K562 (cell line): ENCODE measurements around the gene BMP8B. TPM values are rescaled to one million over a fixed set of nuclear protein-coding genes. Genes with fewer than 3 reads are reported as not detected.

Experiments used
- ATAC-seq: fragments of 200-7000 bp; cut with Tn5 transposase; 3 replicates; pipeline ENCODE4 v1.9.1; 2020; ENCODE audit warnings: moderate library complexity
- BruUV-seq: library from RNA; stranded (reverse); fragments of 400-500 nt; replicated peaks from 2 replicates; lab custom pipeline; 2021; lab: Mats Ljungman, UMichigan
- CTCF ChIA-PET: fragments of 300-600 bp; formaldehyde crosslinking; extraction: SDS; loops from one replicate; lab custom pipeline; 2021; ENCODE audit warnings: low intra/inter-chr PET ratio; lab: Yijun Ruan, JAX
- POLR2A ChIA-PET: fragments of 300-600, 350-650 bp; sonication (Branson Sonifier 250); formaldehyde crosslinking; extraction: SDS; loops from one replicate; lab custom pipeline; 2021; ENCODE audit warnings: antibody characterized with exemption, inconsistent platforms; lab: Yijun Ruan, JAX
- DNase-seq, 4 experiments: peaks; one replicate each; pipeline versions ENCODE4 v3.0.0 to v3.0.0-alpha.2; 2011 to 2018; ENCODE audit warnings: low spot score in 3 of 4, mixed read lengths in 3 of 4; ENCODE audit errors: extremely low read depth in 1 of 4
- FAIRE-seq: peaks from 2 replicates; lab custom pipeline; 2011; peaks lifted over from hg19 to GRCh38; lab: Jason Lieb, UNC
- H2AFZ ChIP-seq: 2 replicates; pipeline ENCODE4 v1.6.0; 2011; ENCODE audit warnings: low read depth, low read length, control low read depth, inconsistent platforms
- H3K27ac ChIP-seq: fragments of 200-600 bp; 3 replicates; pipeline ENCODE4 v1.8.0; 2011; ENCODE audit warnings: low read depth, mild to moderate bottlenecking, control low read depth, inconsistent platforms, low read length, moderate library complexity, mixed read lengths; ENCODE audit errors: extremely low read depth
- H3K27me3 ChIP-seq, 2 experiments: fragments of 300-600 bp in 1 of 2; 2 replicates in 1 of 2; 3 replicates in 1 of 2; pipeline versions ENCODE4 v1.6.0 to v1.8.0; 2011; ENCODE audit warnings: inconsistent platforms in 2 of 2, low read length in 2 of 2, mild to moderate bottlenecking in 1 of 2, mixed read lengths in 1 of 2, moderate library complexity in 1 of 2; ENCODE audit not compliant: control insufficient read depth in 2 of 2, insufficient read depth in 2 of 2
- H3K36me3 ChIP-seq: fragments of 300-600 bp; 3 replicates; pipeline ENCODE4 v1.8.0; 2011; ENCODE audit warnings: mild to moderate bottlenecking, low read length, inconsistent platforms; ENCODE audit not compliant: control insufficient read depth, insufficient read depth
- H3K4me1 ChIP-seq, 2 experiments: fragments of 200-600 bp in 1 of 2; replicated peaks in 1 of 2; 2 replicates in 1 of 2; 3 replicates in 1 of 2; pipeline versions ENCODE4 v1.5.1 to v1.8.0; 2011; ENCODE audit warnings: inconsistent platforms in 2 of 2, low read length in 2 of 2, mild to moderate bottlenecking in 1 of 2, mixed read lengths in 1 of 2, moderate library complexity in 1 of 2; ENCODE audit not compliant: control insufficient read depth in 2 of 2, insufficient read depth in 2 of 2
- H3K4me2 ChIP-seq: 2 replicates; pipeline ENCODE4 v1.6.1; 2011; ENCODE audit warnings: low read length, control low read depth, inconsistent platforms, mixed read lengths; ENCODE audit not compliant: insufficient read depth
- H3K4me3 ChIP-seq: fragments of 200-600 bp; sonication (generic), shearing (Covaris generic); 2 replicates; pipeline ENCODE4 v1.5.1; 2016; ENCODE audit warnings: control low read depth, inconsistent platforms
- H3K79me2 ChIP-seq: fragments of 200-600 bp; 3 replicates; pipeline ENCODE4 v1.8.0; 2011; ENCODE audit warnings: low read length, inconsistent platforms; ENCODE audit not compliant: control insufficient read depth, insufficient read depth
- H3K9ac ChIP-seq, 2 experiments: 2 replicates each; pipeline versions ENCODE4 v1.6.0 to v1.6.1; 2011; ENCODE audit warnings: low read depth in 2 of 2, low read length in 2 of 2, control low read depth in 1 of 2, inconsistent platforms in 1 of 2, mild to moderate bottlenecking in 1 of 2, mixed read lengths in 1 of 2; ENCODE audit not compliant: insufficient read depth in 1 of 2
- H3K9me1 ChIP-seq: one replicate; pipeline ENCODE4 v1.6.0; 2011; ENCODE audit warnings: inconsistent platforms, mild to moderate bottlenecking, low read length, moderate library complexity; ENCODE audit not compliant: control insufficient read depth, insufficient read depth
- H3K9me3 ChIP-seq: replicated peaks from 2 replicates; pipeline ENCODE4 v1.5.1; 2011; ENCODE audit warnings: low read depth, low read length, inconsistent platforms; ENCODE audit not compliant: control insufficient read depth, insufficient read depth
- H4K20me1 ChIP-seq: replicated peaks from 2 replicates; pipeline ENCODE4 v1.6.1; 2011; ENCODE audit warnings: low read length, inconsistent platforms, mixed read lengths; ENCODE audit not compliant: control insufficient read depth, insufficient read depth
- ATF7 ChIP-seq: fragments of 450-650 bp; IDR thresholded peaks from 2 replicates; pipeline ENCODE4 v1.7.1; 2014; ENCODE audit warnings: mild to moderate bottlenecking, moderate library complexity
- CREM ChIP-seq: IDR thresholded peaks from 2 replicates; pipeline ENCODE4 v1.6.1; 2014; ENCODE audit warnings: antibody characterized with exemption, low read depth
- E2F3 ChIP-seq: fragments of 250-450 bp; sonication (Bioruptor Pico); IDR thresholded peaks from 2 replicates; pipeline ENCODE4 v1.4.0; 2020; ENCODE audit warnings: mild to moderate bottlenecking
- ELF1 ChIP-seq: fragments of 200-800 bp; sonication (Bioruptor generic); IDR thresholded peaks from 2 replicates; pipeline ENCODE4 v1.6.1; 2016; ENCODE audit warnings: missing genetic modification characterization, missing compliant biosample characterization
- PYGO2 ChIP-seq: fragments of 450-650 bp; IDR thresholded peaks from 2 replicates; pipeline ENCODE4 v1.6.1; 2016; ENCODE audit warnings: mild to moderate bottlenecking, missing genetic modification characterization, moderate library complexity, missing compliant biosample characterization
- SMAD1 ChIP-seq: fragments of 150-350 bp; IDR thresholded peaks from 2 replicates; pipeline ENCODE4 v1.6.1; 2014; ENCODE audit warnings: low read length, low read depth; ENCODE audit not compliant: partially characterized antibody
- ZBTB2 ChIP-seq: fragments of 450-650 bp; IDR thresholded peaks from 2 replicates; pipeline ENCODE4 v1.6.1; 2016; ENCODE audit warnings: antibody characterized with exemption
- ZFX ChIP-seq: sonication (generic); formaldehyde crosslinking; IDR thresholded peaks from 2 replicates; pipeline ENCODE4 v1.8.0; 2022; ENCODE audit warnings: mild to moderate bottlenecking, missing genetic modification reagents, moderate library complexity
- ZNF589 ChIP-seq: fragments of 200-800 bp; sonication (Bioruptor generic); IDR thresholded peaks from 2 replicates; pipeline ENCODE4 v1.6.1; 2016; ENCODE audit warnings: low read depth, missing genetic modification characterization, missing compliant biosample characterization
- WGBS: fragments of 100-300 bp; shearing (Covaris generic); methylation state at CpG from one replicate; pipeline ENCODE4 v1.1.6; 2016; ENCODE audit warnings: low coverage, mixed read lengths; ENCODE audit not compliant: insufficient coverage; ENCODE audit errors: missing lambda C conversion rate; 5-methylcytosine and 5-hydroxymethylcytosine counted together
- in situ Hi-C: fragments of 300-500 bp; cut with MboI; formaldehyde crosslinking; loops from 4 replicates; pipeline ENCODE4 v1.15.0; 2018; ENCODE audit warnings: inconsistent platforms, mixed read lengths
- intact Hi-C: fragments of 100-400 bp; cut with micrococcal nuclease; formaldehyde crosslinking; loops from 2 replicates; pipeline ENCODE4 v1.14.2; 2022
- polyA plus RNA-seq, 8 experiments: library from polyadenylated mRNA; depleted of rRNA in 4 of 8; stranded (reverse) in 5 of 8; unstranded in 3 of 8; fragments of >200 nt; fragmentation: Nextera tagmentation in 2 of 8; fragmentation: Illumina TruSeq in 1 of 8; extraction: Ambion mirVana in 2 of 8; extraction: Trizol in 1 of 8; gene quantifications; 2 replicates each; pipeline versions ENCODE4 v1.2.1 to v1.2.3, GENCODE V29; 2011 to 2014; ENCODE audit warnings: inconsistent platforms in 1 of 8, missing spikeins in 1 of 8
- total RNA-seq, 7 experiments: library from RNA; depleted of rRNA in 6 of 7; stranded (reverse); fragments of >200 nt in 6 of 7; fragmentation: Illumina TruSeq in 2 of 7; extraction: Trizol in 2 of 7; gene quantifications; 2 replicates each; pipeline versions ENCODE4 v1.2.1 to v1.2.3, GENCODE V29; 2011 to 2021; ENCODE audit warnings: low replicate concordance in 1 of 7
- TF ChIP-seq, protein P1 (sequence below): sonication (generic); formaldehyde crosslinking; IDR thresholded peaks from 2 replicates; pipeline ENCODE4 v1.8.0; 2022; ENCODE audit warnings: mild to moderate bottlenecking, missing genetic modification reagents
- TF ChIP-seq, protein P2 (sequence below): fragments of 450-650 bp; IDR thresholded peaks from 2 replicates; pipeline ENCODE4 v1.6.1; 2017; ENCODE audit warnings: antibody characterized with exemption, mild to moderate bottlenecking
- TF ChIP-seq, protein P3 (sequence below): fragments of 250-450 bp; sonication (Bioruptor Pico); IDR thresholded peaks from 2 replicates; pipeline ENCODE4 v1.9.0; 2021; ENCODE audit warnings: mild to moderate bottlenecking, inconsistent platforms

BMP8B gene
- total and polyA plus RNA-seq, 9 of the 15 experiments (the other 6 are each of a cell fraction or from before 2014, with no cell fraction given), result 0.03 to 0.33 (median 0.14) TPM

DNA sequence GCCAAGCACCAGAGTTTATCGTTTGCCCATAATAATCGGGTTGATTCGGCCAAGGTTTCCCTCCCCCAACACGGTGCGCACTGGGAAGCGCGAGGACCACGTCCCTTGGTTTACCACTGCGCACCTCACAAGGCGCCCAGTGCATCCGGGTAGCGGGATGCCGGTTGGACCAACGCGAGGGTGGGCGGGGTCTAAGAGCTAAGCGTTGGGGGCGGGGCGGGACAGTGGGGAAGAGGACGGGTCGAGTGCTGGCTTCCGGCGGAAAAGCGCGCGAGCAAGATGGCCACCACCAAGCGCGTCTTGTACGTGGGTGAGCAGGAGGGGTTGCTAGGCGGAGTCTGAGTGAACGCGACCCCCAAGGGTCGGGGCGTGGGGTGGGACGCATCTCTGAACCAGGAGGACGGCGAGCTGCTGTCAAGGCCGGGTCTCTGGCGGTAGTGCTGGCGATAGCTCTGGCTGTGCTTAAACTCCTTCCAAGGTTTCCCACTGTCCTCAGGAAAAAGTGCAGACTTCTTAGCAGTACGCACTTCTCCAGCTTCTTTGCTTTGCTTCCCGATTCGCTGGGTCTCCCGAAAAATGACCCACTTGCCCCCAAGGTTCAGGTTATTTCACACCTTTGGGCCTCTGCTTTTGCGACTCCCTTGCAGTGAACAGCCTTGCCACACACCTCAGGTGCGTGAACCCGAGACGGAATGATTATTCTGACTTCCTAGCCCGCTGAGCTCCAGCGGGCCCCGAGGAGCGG lies 49.9 kb downstream of the BMP8B start, which contains the start of gene PPIE:
PPIE (plus strand) TSS at position 261 of the 745 bp plus-strand sequence; CDS start at position 280, 19 bp downstream.
- peak within 1 kb of the TSS; percentile 88 for H3K4me3 ChIP-seq
- H3K4me1 ChIP-seq, result peaks cover 14 to 15% of the 10 kb centered on the region in 2 experiments; a peak in 4 of 5 replicates
- in situ Hi-C loops (no loop called here), intact Hi-C loops (no loop called here)
- POLR2A ChIA-PET, result interaction anchor here (0.6 to 1.5 kb wide), 21 partner anchors 10 to 793 kb away, joined by 3 to 6 read pairs (median 3); partner anchors contain the start of genes HPCAL4 and ZNF684
- CTCF ChIA-PET, result no interaction called here
- H4K20me1 ChIP-seq, result no peaks in the 10 kb centered on the region
- peak within 1 kb of the TSS; percentile 94 to 97 for H3K9ac ChIP-seq
- peak within 1 kb of the TSS; percentile 99 for H3K4me2 ChIP-seq
- H2AFZ ChIP-seq, result peak within 1 kb of the TSS; percentile 99
- no peaks in the 10 kb centered on the region for H3K9me1 ChIP-seq
- WGBS, result under 1% methylated on average over 47 of the region's 52 CpGs
- DNase-seq (peak; percentile 96 to 99 (median 98)), ATAC-seq (peak; percentile 100), FAIRE-seq (peak; percentile 85)
- peaks cover 23% of the 10 kb centered on the region for H3K79me2 ChIP-seq
- peaks cover 7 to 14% of the 10 kb centered on the region in 2 experiments for H3K27me3 ChIP-seq
- no TSS peak for BruUV-seq
- H3K27ac ChIP-seq, result peak within 1 kb of the TSS; percentile 86
- no peaks in the 10 kb centered on the region for H3K9me3 ChIP-seq
- peaks cover 42% of the 10 kb centered on the region for H3K36me3 ChIP-seq
- TF ChIP-seq, protein P1, sequence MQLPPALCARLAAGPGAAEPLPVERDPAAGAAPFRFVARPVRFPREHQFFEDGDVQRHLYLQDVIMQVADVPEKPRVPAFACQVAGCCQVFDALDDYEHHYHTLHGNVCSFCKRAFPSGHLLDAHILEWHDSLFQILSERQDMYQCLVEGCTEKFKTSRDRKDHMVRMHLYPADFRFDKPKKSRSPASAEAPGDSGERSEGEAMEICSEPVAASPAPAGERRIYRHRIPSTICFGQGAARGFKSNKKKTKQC (CRISPR knock-in tag), result 0 out of 2 replicates have a peak, but pooled peaks have one; percentile 2
- TF ChIP-seq ATF7 (peak; percentile 44; the same call in 1 of the 2 replicates), CREM (peak; percentile 82), E2F3 (CRISPR knock-in tag) (peak; percentile 5; the same call in 1 of the 2 replicates), PYGO2 (tag) (no peak), ZBTB2 (peak; percentile 71; the same call in 1 of the 2 replicates), SMAD1 (peak; percentile 11), ZNF589 (CRISPR knock-in tag) (no peak), ELF1 (tag) (peak; percentile 69), ZFX (CRISPR knock-in tag) (peak; percentile 69)
- TF ChIP-seq, protein P2, sequence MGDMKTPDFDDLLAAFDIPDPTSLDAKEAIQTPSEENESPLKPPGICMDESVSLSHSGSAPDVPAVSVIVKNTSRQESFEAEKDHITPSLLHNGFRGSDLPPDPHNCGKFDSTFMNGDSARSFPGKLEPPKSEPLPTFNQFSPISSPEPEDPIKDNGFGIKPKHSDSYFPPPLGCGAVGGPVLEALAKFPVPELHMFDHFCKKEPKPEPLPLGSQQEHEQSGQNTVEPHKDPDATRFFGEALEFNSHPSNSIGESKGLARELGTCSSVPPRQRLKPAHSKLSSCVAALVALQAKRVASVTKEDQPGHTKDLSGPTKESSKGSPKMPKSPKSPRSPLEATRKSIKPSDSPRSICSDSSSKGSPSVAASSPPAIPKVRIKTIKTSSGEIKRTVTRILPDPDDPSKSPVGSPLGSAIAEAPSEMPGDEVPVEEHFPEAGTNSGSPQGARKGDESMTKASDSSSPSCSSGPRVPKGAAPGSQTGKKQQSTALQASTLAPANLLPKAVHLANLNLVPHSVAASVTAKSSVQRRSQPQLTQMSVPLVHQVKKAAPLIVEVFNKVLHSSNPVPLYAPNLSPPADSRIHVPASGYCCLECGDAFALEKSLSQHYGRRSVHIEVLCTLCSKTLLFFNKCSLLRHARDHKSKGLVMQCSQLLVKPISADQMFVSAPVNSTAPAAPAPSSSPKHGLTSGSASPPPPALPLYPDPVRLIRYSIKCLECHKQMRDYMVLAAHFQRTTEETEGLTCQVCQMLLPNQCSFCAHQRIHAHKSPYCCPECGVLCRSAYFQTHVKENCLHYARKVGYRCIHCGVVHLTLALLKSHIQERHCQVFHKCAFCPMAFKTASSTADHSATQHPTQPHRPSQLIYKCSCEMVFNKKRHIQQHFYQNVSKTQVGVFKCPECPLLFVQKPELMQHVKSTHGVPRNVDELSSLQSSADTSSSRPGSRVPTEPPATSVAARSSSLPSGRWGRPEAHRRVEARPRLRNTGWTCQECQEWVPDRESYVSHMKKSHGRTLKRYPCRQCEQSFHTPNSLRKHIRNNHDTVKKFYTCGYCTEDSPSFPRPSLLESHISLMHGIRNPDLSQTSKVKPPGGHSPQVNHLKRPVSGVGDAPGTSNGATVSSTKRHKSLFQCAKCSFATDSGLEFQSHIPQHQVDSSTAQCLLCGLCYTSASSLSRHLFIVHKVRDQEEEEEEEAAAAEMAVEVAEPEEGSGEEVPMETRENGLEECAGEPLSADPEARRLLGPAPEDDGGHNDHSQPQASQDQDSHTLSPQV, result peak; percentile 67; the same call in 1 of the 2 replicates
- TF ChIP-seq, protein P3, sequence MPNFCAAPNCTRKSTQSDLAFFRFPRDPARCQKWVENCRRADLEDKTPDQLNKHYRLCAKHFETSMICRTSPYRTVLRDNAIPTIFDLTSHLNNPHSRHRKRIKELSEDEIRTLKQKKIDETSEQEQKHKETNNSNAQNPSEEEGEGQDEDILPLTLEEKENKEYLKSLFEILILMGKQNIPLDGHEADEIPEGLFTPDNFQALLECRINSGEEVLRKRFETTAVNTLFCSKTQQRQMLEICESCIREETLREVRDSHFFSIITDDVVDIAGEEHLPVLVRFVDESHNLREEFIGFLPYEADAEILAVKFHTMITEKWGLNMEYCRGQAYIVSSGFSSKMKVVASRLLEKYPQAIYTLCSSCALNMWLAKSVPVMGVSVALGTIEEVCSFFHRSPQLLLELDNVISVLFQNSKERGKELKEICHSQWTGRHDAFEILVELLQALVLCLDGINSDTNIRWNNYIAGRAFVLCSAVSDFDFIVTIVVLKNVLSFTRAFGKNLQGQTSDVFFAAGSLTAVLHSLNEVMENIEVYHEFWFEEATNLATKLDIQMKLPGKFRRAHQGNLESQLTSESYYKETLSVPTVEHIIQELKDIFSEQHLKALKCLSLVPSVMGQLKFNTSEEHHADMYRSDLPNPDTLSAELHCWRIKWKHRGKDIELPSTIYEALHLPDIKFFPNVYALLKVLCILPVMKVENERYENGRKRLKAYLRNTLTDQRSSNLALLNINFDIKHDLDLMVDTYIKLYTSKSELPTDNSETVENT (CRISPR knock-in tag), result peak; percentile 76
